ENCODE measurements around the gene PHGDH. TPM values are rescaled to one million over a fixed set of nuclear protein-coding genes. Genes with fewer than 3 reads are reported as not detected.
A peak's percentile ranks its signal among the peaks of the same experiment; 100 is the strongest.

PHGDH gene
- total and polyA plus RNA-seq, 9 of the 15 experiments (the other 6 are each of a cell fraction or from before 2014, with no cell fraction given) = 6.7 to 84.2 (median 36.2) TPM

DNA sequence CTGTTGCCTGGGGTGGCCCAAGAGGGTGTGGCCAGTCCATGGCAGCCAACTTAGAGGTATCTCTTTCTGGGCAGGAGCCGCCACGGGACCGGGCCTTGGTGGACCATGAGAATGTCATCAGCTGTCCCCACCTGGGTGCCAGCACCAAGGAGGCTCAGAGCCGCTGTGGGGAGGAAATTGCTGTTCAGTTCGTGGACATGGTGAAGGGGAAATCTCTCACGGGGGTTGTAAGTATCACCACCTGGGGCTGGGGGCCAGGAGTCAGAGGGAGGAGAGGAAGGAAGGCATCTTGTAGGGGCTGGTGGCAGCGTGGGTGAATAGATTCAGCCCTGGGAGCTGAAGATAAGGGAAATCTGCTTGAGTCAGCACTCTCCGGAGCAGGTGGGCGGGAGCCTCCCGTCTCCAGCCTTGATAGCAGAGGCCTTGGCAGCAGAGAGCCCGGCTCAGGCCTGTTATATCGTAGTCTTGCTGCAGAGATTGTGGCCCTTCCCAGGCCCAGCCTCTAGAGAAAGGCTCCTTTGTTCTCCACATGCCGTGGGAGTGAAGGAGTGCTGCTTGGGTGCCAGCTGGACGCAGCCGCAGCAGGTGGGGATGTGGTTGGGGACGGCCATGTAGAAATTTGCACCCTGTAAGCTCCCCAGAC is 25.4 kb downstream of the PHGDH start (continued):
- TF ChIP-seq MBD2 (IDR thresholded peaks at IDR 0.05; ENCODE audit: borderline replicate concordance, low read depth) (peak; percentile 65), RUNX1 (IDR thresholded peaks at IDR 0.05; ENCODE audit: low read depth) (peak; percentile 91; the same call in 1 of the 2 replicates), TCF15 (CRISPR knock-in tag; IDR thresholded peaks at IDR 0.05) (no peak), ATF4 (CRISPR knock-in tag; IDR thresholded peaks at IDR 0.05) (peak; percentile 49; the same call in 1 of the 2 replicates), TEAD1 (CRISPR knock-in tag; IDR thresholded peaks at IDR 0.05) (peak in 1 of 2 experiments; percentile 83; a peak in 1 of 4 replicates), BACH1 (tag; IDR thresholded peaks at IDR 0.05) (peak; percentile 67; the same call in 1 of the 2 replicates), BDP1 (IDR thresholded peaks at IDR 0.05; ENCODE audit: insufficient read depth, insufficient read length) (no peak), ZNF12 (CRISPR knock-in tag; IDR thresholded peaks at IDR 0.05) (peak; percentile 68; the same call in 1 of the 2 replicates), ZNF785 (CRISPR knock-in tag; IDR thresholded peaks at IDR 0.05) (no peak), TCF7L2 (IDR thresholded peaks at IDR 0.05; ENCODE audit: low read depth, low read length) (no peak), ZNF584 (CRISPR knock-in tag; IDR thresholded peaks at IDR 0.05; ENCODE audit: low read depth) (peak; percentile 89), ATF2 (CRISPR knock-in tag; IDR thresholded peaks at IDR 0.05) (no peak), OTX1 (CRISPR knock-in tag; IDR thresholded peaks at IDR 0.05) (no peak), SMARCC2 (IDR thresholded peaks at IDR 0.05; ENCODE audit: low read depth) (peak; percentile 72; the same call in 1 of the 2 replicates), TAF15 (IDR thresholded peaks at IDR 0.05; ENCODE audit: low read depth, low read length) (no peak), ZEB2 (IDR thresholded peaks at IDR 0.05) (peak; percentile 73), SRF (CRISPR knock-in tag; IDR thresholded peaks at IDR 0.05) (0 out of 4 replicates have a peak, but pooled peaks of 1 of the 2 experiments have one; percentile 33)
- TF ChIP-seq, protein P1, sequence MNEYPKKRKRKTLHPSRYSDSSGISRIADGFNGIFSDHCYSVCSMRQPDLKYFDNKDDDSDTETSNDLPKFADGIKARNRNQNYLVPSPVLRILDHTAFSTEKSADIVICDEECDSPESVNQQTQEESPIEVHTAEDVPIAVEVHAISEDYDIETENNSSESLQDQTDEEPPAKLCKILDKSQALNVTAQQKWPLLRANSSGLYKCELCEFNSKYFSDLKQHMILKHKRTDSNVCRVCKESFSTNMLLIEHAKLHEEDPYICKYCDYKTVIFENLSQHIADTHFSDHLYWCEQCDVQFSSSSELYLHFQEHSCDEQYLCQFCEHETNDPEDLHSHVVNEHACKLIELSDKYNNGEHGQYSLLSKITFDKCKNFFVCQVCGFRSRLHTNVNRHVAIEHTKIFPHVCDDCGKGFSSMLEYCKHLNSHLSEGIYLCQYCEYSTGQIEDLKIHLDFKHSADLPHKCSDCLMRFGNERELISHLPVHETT (CRISPR knock-in tag; conservative IDR thresholded peaks at IDR 0.05 in 1 of 2, IDR thresholded peaks at IDR 0.05 in 1 of 2) = peak in 1 of 2 experiments; percentile 94; a peak in 2 of 4 replicates
- TF ChIP-seq, protein P2, sequence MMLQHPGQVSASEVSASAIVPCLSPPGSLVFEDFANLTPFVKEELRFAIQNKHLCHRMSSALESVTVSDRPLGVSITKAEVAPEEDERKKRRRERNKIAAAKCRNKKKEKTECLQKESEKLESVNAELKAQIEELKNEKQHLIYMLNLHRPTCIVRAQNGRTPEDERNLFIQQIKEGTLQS (IDR thresholded peaks at IDR 0.05) = no peak; the same call in 1 of the 2 replicates
- TF ChIP-seq, protein P2 (CRISPR knock-in tag; conservative IDR thresholded peaks at IDR 0.05) = no peak
- TF ChIP-seq, protein P3, sequence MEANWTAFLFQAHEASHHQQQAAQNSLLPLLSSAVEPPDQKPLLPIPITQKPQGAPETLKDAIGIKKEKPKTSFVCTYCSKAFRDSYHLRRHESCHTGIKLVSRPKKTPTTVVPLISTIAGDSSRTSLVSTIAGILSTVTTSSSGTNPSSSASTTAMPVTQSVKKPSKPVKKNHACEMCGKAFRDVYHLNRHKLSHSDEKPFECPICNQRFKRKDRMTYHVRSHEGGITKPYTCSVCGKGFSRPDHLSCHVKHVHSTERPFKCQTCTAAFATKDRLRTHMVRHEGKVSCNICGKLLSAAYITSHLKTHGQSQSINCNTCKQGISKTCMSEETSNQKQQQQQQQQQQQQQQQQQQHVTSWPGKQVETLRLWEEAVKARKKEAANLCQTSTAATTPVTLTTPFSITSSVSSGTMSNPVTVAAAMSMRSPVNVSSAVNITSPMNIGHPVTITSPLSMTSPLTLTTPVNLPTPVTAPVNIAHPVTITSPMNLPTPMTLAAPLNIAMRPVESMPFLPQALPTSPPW (CRISPR knock-in tag; IDR thresholded peaks at IDR 0.05) = peak; percentile 82

Data from K562 (cell line).